HG02840 (cell line): Measurements from ENCODE around the gene ASNS.
"Not testable (repeated sequence)": the region's sequence is repeated elsewhere in the genome, so short reads cannot be mapped to it uniquely, and the experiment has no call there.

Experiments
- ATAC-seq: cut with Tn5 transposase; IDR thresholded peaks from one replicate; pipeline ENCODE4 v1.9.1; 2021; ENCODE audit warnings: mild to moderate bottlenecking, moderate library complexity, moderate number of reproducible peaks; ENCODE audit not compliant: unreplicated experiment, low FRiP score

ASNS gene

GRCh38 chr7:97872025-97872669 lies at the start of gene ASNS:
Gene ASNS, minus strand, starts transcription at chr7:97872408. Its CDS starts 3,252 bp downstream, at chr7:97869156.
- peak; percentile 99 for ATAC-seq

GRCh38 chr7:97921254-97921653 lies 49.0 kb upstream of the ASNS start:
- ATAC-seq: not testable (repeated sequence)

- ATAC-seq: not testable (repeated sequence)
These were observed 43.1 kb upstream of the ASNS start for GRCh38 chr7:97915267-97915666.

GRCh38 chr7:97912294-97912693 lies 40.1 kb upstream of the ASNS start:
- not testable (repeated sequence) for ATAC-seq

GRCh38 chr7:97896893-97897292 lies 24.7 kb upstream of the ASNS start:
- ATAC-seq: not testable (repeated sequence)

- not testable (repeated sequence) for ATAC-seq
These were observed 19.5 kb upstream of the ASNS start for GRCh38 chr7:97891721-97892120.

- not testable (repeated sequence) for ATAC-seq
These were observed 7.3 kb upstream of the ASNS start for GRCh38 chr7:97879527-97879926.

GRCh38 chr7:97874894-97875293 lies 2.7 kb upstream of the ASNS start:
- ATAC-seq: not testable (repeated sequence)

GRCh38 chr7:97873606-97874005 lies 1.4 kb upstream of the ASNS start:
- no peak for ATAC-seq

GRCh38 chr7:97871659-97872024 lies 566 bp downstream of the ASNS start:
- no peak for ATAC-seq

GRCh38 chr7:97868788-97869187 lies 3.4 kb downstream of the ASNS start:
- no peak for ATAC-seq

GRCh38 chr7:97868314-97868713 lies 3.9 kb downstream of the ASNS start:
- ATAC-seq: no peak

GRCh38 chr7:97865104-97865503 lies 7.1 kb downstream of the ASNS start:
- no peak for ATAC-seq

GRCh38 chr7:97859606-97860204 lies 12.5 kb downstream of the ASNS start:
- ATAC-seq: no peak

- ATAC-seq: no peak
These were observed 14.0 kb downstream of the ASNS start for GRCh38 chr7:97858221-97858620.

- ATAC-seq: no peak
These were observed 14.7 kb downstream of the ASNS start for GRCh38 chr7:97857544-97857943.

- no peak for ATAC-seq
These were observed 20.5 kb downstream of the ASNS start for GRCh38 chr7:97851683-97852082.

- ATAC-seq: not testable (repeated sequence)
These were observed 21.8 kb downstream of the ASNS start for GRCh38 chr7:97850262-97851031.

- no peak for ATAC-seq
These were observed 24.4 kb downstream of the ASNS start for GRCh38 chr7:97847791-97848190.

GRCh38 chr7:97846945-97847344 lies 25.3 kb downstream of the ASNS start:
- no peak for ATAC-seq

- ATAC-seq: no peak
These were observed 26.5 kb downstream of the ASNS start for GRCh38 chr7:97845622-97846203.
